NCI-H2227 treated with DMSO at 0.1 percent for 48 hours (cell line): Measurements from ENCODE around the gene SPECC1L.

Experiments
- DNase-seq: peaks from one replicate; lab custom pipeline; 2025; lab: John Stamatoyannopoulos, UW

SPECC1L gene

DNA sequence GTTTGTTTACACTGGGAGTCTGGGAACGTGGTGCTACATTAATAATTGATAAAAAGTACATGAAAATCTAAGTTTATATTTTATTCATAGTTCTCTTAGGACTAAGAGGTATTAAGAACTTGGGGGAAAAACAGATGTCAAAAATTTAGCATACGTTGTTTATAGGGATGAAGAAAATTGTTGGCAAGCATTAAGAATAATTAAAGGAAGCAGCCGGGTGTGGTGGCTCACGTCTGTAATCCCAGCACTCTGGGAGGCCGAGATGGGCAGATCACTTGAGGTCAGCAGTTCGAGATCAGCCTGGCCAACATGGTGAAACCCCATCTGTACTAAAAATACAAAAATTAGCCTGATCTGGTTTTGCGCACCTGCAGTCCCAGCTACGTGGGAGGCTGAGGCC, 96.1 kb downstream of the SPECC1L start:
- DNase-seq: no peak

DNA sequence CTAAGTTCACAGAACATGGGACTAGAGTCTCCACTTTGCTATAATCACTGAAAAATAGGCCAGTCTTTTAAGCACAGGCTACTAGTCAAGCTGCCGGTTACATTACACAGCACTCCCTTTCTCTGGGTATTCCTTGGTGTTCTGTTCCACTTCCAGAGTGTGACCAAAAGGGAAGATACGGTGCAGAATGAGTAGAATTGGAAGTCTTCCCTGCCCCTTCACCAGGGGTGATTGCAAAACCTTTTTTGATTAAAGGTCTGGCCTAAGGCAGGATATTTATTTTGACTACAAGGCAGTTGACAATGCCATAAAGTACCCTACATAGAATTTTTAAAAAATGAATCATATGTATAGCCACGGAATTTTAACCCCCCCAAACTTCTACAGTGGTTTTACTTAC, 97.2 kb downstream of the SPECC1L start:
- no peak for DNase-seq

DNA sequence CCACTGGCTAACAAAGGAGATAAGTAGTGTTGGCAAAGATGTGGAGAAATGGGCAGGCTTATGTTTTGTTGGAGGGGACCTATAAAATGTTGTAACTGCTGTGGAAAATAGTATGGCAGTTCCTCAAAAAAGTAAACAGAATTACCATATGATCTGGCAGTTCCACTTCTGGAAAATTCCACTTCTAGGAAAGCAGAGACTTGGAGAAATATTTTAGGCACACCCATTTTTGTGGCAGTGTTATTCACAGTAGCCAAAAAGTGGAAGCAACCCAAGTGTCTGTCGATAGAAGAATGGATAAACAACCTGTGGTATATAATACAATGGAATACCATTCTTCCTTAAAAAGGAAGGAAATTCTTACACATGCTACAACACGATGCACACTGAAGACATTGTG, 99.8 kb downstream of the SPECC1L start:
- DNase-seq: no peak

- no peak for DNase-seq
These were observed 105.4 kb downstream of the SPECC1L start for GRCh38 chr22:24376002-24376401.

GRCh38 chr22:24376586-24376985, 106.0 kb downstream of the SPECC1L start:
- DNase-seq: no peak

GRCh38 chr22:24379536-24379935, 108.9 kb downstream of the SPECC1L start:
- DNase-seq: no peak

- peak; percentile 33 for DNase-seq
These were observed 109.7 kb downstream of the SPECC1L start for GRCh38 chr22:24380220-24380904.

DNA sequence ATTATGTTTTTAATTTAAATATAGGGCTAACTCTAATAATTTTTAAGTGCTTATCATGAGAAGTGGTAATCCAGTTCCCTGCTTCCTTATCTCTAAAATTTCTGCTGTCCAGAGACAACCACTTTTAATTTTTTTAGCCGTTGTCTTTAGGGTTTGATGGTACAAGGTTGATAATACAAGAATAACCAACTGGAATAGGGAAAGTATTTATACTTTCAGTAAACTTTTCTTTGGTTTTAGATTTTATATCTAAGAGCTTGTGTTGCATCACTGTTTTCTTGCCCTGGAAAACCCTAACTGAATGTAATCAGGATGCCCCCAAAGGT, 110.2 kb downstream of the SPECC1L start:
- no peak for DNase-seq

- DNase-seq: no peak
These were observed 112.4 kb downstream of the SPECC1L start for GRCh38 chr22:24383061-24383460.

- no peak for DNase-seq
These were observed 113.5 kb downstream of the SPECC1L start for GRCh38 chr22:24384131-24384530.

DNA sequence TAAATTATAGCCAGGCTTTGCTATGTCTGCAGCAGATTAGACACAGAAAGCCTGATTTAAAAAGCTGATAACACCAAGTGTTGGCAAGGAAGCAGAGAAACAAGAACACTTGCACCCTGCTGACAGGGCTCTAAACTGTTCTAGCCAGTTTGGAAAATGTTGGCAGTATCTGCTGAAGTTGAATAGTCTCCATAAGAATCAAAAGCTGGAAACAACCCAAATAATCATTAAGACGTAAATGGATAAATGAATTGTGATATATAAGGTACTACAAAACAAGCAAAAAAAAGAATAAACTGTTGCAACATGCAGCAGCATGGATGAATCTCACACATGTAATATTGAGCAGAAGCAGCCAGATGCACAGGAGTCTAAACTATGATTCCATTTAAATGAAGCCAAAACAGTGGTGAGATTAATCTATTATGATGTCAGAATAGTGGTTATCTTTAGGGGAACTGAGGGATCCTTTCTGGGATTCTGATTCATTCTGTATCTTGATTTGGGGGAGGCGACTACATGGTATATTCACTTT, 116.4 kb downstream of the SPECC1L start:
- DNase-seq: no peak

GRCh38 chr22:24389680-24390079, 119.0 kb downstream of the SPECC1L start:
- no peak for DNase-seq

- no peak for DNase-seq
These were observed 119.5 kb downstream of the SPECC1L start for GRCh38 chr22:24390156-24390555.

DNA sequence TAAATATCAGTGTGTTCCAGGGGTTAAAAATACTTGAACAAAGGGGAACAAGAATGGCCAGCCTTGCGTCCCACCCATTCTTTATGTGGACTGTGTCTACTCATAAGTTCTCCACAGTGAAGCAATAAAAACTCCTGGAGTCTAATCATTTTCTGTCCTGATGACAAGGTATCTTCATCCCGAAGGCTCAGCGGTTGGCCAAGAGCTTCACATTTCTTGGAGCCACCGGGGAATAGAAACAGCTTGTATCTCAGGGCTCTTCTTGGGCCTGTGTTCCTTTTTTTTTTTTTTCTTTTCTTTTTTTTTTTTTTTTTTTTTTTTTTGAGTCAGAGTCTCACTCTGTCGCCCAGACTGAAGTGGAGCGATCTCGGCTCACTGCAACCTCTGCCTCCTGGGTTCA, 119.9 kb downstream of the SPECC1L start:
- no peak for DNase-seq

DNA sequence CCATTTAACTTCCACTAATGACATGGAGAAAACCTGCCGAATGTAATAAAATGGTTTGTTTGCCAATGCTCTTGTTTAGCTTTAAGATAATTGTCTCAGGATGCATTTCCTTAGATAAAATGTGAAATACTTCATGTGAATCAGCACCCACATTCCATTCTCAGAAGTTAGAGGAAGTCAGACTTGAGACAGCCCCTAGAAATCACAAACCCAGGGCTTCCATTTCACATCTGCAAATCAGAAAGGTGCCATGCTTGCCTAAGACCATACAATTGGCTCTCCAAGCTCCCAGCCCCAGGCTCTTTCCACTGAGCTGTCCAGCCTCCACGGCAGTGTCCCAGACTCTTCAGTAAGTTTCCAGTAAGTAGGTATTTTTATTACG, 121.2 kb downstream of the SPECC1L start:
- DNase-seq: no peak

- DNase-seq: no peak
These were observed 121.7 kb downstream of the SPECC1L start for GRCh38 chr22:24392218-24392931.

DNA sequence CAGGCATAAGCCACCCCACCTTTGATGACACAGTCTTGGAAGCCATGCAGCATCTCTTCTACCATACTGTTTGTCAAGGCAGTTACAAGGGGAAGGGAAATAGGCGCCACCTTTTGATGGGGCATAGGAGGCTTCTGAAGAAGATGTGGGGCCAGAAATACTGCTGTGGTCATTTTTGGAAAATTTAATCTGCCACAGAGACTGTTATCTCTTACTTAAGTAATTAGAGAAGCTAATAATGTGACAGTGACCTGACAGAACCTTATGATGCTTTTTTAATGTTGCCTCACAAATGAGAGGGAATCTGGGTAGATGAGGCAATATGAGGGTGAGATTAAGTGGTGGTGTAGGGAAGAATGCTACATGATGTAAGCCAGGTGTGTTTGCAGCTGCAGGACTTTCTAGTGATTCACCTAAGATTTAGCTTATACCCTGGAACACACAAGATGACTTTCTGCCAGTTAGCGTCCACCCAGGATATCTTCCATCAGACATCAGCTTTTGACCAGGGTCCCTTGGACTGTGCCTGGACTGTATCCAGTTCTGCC, 122.5 kb downstream of the SPECC1L start:
- DNase-seq: no peak

- DNase-seq: no peak
These were observed 123.2 kb downstream of the SPECC1L start for GRCh38 chr22:24393848-24394247.

- DNase-seq: no peak
These were observed 123.6 kb downstream of the SPECC1L start for GRCh38 chr22:24394254-24394653.

DNA sequence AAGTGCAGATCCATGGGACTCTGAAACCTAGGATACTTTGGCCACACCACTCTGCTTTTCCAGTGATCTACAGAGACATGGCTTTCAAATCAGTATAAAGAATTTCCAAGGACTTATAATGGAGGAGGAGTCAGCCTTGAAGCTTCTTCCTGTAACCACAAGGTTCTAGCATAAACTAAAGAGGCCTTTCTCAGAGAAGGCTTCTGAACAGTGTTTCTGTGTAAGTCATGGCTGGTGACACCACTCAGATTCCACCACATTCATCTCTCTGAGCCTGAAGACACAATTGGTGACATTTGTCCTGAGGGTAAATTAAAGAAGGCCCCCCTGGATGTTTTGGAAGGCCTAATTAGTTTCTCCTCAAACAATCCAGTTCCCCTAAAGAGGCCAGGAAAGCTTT, 127.8 kb downstream of the SPECC1L start:
- DNase-seq: no peak

DNA sequence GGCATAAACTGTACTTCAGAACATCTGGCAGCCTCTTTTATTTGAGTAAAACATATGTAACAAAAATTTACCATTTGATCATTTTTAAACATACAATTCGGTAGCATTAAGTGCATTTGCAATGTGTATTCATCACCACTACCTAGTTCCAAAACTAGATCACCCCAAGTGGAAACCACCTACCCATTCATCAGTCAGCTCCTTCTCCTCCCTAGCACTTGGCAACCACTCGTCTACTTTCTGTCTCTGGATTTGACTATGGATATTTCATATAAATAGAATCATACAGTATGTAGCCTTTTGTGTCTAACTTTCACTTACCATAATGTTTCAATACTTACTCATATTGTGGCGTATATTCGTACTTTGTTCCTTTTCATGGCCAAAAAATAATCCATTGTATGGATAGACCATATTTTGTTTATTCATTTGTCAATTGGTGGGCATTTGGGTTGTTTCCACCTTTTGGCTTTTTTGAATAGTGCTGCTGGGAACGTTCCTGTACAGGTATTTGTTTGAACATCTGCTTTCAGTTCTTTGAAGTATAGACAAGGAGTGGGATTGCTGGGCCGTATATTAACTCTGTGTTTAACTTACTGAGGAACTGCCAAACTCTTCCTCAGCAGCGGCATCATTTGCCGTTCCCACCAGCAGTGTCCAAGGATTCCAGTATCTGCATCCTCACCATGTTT, 129.5 kb downstream of the SPECC1L start:
- no peak for DNase-seq

DNA sequence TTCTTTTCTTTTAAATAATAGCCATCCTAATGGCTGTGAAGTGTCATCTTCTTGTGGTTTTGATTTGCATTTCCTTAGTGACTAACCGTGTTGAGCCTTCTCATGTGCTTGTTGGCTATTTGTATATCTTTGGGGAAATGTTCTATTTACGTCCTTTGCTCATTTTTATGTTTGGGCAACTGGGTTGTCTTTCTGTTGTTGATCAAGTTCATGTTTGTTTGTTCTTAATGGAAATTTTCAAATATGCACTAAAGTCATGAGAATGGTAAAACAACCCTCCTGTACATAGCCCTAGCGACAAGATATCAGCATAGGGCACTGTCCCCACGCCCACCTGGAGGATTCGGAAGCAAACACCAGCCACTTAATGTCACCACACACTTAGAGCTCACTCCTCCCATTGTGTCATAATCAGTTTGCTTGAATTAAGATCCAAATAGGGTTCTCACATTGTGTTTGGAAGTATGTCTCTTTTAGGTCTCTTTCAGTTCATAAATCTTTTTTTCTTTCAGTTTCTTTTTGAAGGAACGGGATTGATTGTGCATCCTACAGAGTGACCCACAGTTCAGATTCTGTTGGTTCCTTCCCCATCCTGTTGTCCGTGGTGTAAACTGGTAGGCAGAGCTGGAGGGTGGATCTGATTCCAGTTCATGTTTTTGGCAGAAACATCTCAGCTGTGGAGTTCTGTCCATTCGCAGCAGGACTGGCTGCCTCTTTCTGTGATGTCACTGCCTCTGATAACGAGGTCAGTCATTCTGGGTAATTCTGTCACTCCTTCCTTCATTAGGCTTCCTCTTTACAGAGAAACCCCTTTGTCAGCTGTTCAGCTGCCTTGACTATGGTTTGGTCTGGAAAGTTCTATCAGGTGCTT, 130.3 kb downstream of the SPECC1L start:
- no peak for DNase-seq
